Measurements from ENCODE around the gene MREG. TPM values are rescaled to one million over a fixed set of nuclear protein-coding genes. Genes with fewer than 3 reads are reported as not detected.

MREG gene
- total and polyA plus RNA-seq, 9 of the 15 experiments (the other 6 are each of a cell fraction or from before 2014, with no cell fraction given): 0.77 to 3.8 (median 2.3) TPM

GRCh38 chr2:215974700-215975429 is 38.5 kb downstream of the MREG start:
- intact Hi-C loops (cut with micrococcal nuclease) (no loop called here), in situ Hi-C loops (cut with MboI) (no loop called here)
- H2AFZ ChIP-seq (ENCODE audit: low read depth, low read length): no peak overlapping the region
- H3K4me1 ChIP-seq (replicated peaks in 1 of 2; ENCODE audit: control insufficient read depth in 2 of 2, insufficient read depth in 2 of 2, low read length in 2 of 2): peaks cover 0 to 7% of the 10 kb centered on the region in 2 experiments; a peak in 1 of 5 replicates
- DNase-seq (ENCODE audit: extremely low read depth in 1 of 4, low spot score in 3 of 4) (no peak), ATAC-seq (no peak), FAIRE-seq (no peak)
- ChIA-PET CTCF (ENCODE audit: low intra/inter-chr PET ratio) (no interaction called here), POLR2A (no interaction called here)
- H3K36me3 ChIP-seq (ENCODE audit: control insufficient read depth, insufficient read depth, low read length): no peaks in the 10 kb centered on the region
- no peaks in the 10 kb centered on the region for H3K9me1 ChIP-seq (ENCODE audit: control insufficient read depth, insufficient read depth, low read length)
- no peaks in the 10 kb centered on the region for H3K9me3 ChIP-seq (replicated peaks; ENCODE audit: control insufficient read depth, insufficient read depth, low read depth, low read length)
- H3K27me3 ChIP-seq (ENCODE audit: control insufficient read depth in 2 of 2, insufficient read depth in 2 of 2, low read length in 2 of 2): no peaks in the 10 kb centered on the region
- H3K4me2 ChIP-seq (ENCODE audit: insufficient read depth, low read length): no peak overlapping the region
- BruUV-seq (replicated peaks): no TSS peak
- no peak overlapping the region for H3K9ac ChIP-seq (ENCODE audit: insufficient read depth in 1 of 2, low read depth in 2 of 2, low read length in 2 of 2)
- no peak for TF ChIP-seq PHTF2 (CRISPR knock-in tag; IDR thresholded peaks at IDR 0.05)
- TF ChIP-seq U2AF2 (optimal IDR thresholded peaks at IDR 0.05; ENCODE audit: low read depth, low read length): no peak
- TF ChIP-seq PHB (CRISPR knock-in tag; IDR thresholded peaks at IDR 0.05): no peak
- TF ChIP-seq MBD1 (CRISPR knock-in tag; IDR thresholded peaks at IDR 0.05): no peak
- no peak for TF ChIP-seq ZNF696 (CRISPR knock-in tag; conservative IDR thresholded peaks at IDR 0.05)
- TF ChIP-seq, protein P1, sequence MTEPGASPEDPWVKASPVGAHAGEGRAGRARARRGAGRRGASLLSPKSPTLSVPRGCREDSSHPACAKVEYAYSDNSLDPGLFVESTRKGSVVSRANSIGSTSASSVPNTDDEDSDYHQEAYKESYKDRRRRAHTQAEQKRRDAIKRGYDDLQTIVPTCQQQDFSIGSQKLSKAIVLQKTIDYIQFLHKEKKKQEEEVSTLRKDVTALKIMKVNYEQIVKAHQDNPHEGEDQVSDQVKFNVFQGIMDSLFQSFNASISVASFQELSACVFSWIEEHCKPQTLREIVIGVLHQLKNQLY (CRISPR knock-in tag; conservative IDR thresholded peaks at IDR 0.05): no peak
- no peak for TF ChIP-seq TSC22D4 (tag; IDR thresholded peaks at IDR 0.05)
- no peak for TF ChIP-seq ZSCAN32 (CRISPR knock-in tag; IDR thresholded peaks at IDR 0.05)
- TF ChIP-seq ZNF584 (CRISPR knock-in tag; IDR thresholded peaks at IDR 0.05; ENCODE audit: low read depth): no peak
- TF ChIP-seq ZNF639 (CRISPR knock-in tag; conservative IDR thresholded peaks at IDR 0.05 in 1 of 2, IDR thresholded peaks at IDR 0.05 in 1 of 2): no peak
- TF ChIP-seq, protein P2, sequence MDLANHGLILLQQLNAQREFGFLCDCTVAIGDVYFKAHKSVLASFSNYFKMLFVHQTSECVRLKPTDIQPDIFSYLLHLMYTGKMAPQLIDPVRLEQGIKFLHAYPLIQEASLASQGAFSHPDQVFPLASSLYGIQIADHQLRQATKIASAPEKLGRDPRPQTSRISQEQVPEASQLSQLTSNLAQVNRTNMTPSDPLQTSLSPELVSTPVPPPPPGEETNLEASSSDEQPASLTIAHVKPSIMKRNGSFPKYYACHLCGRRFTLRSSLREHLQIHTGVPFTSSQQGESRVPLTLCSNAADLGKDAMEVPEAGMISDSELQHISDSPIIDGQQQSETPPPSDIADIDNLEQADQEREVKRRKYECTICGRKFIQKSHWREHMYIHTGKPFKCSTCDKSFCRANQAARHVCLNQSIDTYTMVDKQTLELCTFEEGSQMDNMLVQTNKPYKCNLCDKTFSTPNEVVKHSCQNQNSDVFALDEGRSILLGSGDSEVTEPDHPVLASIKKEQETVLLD (IDR thresholded peaks at IDR 0.05): no peak
- TF ChIP-seq, protein P3, sequence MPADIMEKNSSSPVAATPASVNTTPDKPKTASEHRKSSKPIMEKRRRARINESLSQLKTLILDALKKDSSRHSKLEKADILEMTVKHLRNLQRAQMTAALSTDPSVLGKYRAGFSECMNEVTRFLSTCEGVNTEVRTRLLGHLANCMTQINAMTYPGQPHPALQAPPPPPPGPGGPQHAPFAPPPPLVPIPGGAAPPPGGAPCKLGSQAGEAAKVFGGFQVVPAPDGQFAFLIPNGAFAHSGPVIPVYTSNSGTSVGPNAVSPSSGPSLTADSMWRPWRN (IDR thresholded peaks at IDR 0.05; ENCODE audit: low read depth): no peak
- no peak for TF ChIP-seq TAF1 (IDR thresholded peaks at IDR 0.05; ENCODE audit: control insufficient read depth, extremely low read depth, insufficient read depth, low read length, severe bottlenecking)
- H3K4me3 ChIP-seq: no peak overlapping the region
- H4K20me1 ChIP-seq (replicated peaks; ENCODE audit: control insufficient read depth, insufficient read depth, low read length): no peaks in the 10 kb centered on the region
- H3K27ac ChIP-seq (ENCODE audit: extremely low read depth, low read depth, low read length): no peak overlapping the region
- WGBS (ENCODE audit: insufficient coverage, low coverage, missing lambda C conversion rate): 23% methylated on average over 2 of the region's 2 CpGs
- H3K79me2 ChIP-seq (ENCODE audit: control insufficient read depth, insufficient read depth, low read length): no peaks in the 10 kb centered on the region

All from K562 (cell line).